Neural crest cell (in vitro differentiated cells): ENCODE results near the gene SLC31A1. TPM values are rescaled to one million over a fixed set of nuclear protein-coding genes. Genes with fewer than 3 reads are reported as not detected.
"Not testable (repeated sequence)": the region's sequence is repeated elsewhere in the genome, so short reads cannot be mapped to it uniquely, and the experiment has no call there.

Source experiments
- DNase-seq: peaks from one replicate; pipeline ENCODE4 v3.0.0; 2021; ENCODE audit warnings: low read depth, mixed read lengths, low spot score
- H3K27ac Mint-ChIP-seq: one replicate; pipeline ENCODE4 v1.8.0; 2021; ENCODE audit warnings: mild to moderate bottlenecking, mixed read lengths; ENCODE audit not compliant: unreplicated experiment
- H3K27me3 Mint-ChIP-seq: 2 replicates; pipeline ENCODE4 v1.8.0; 2021; ENCODE audit warnings: low read depth, mild to moderate bottlenecking, mixed read lengths
- H3K36me3 Mint-ChIP-seq: 2 replicates; pipeline ENCODE4 v1.8.0; 2021; ENCODE audit warnings: low read depth, mild to moderate bottlenecking, mixed read lengths
- H3K4me1 Mint-ChIP-seq: 2 replicates; pipeline ENCODE4 v1.8.0; 2021; ENCODE audit warnings: mixed read lengths
- H3K4me3 Mint-ChIP-seq: one replicate; pipeline ENCODE4 v1.8.0; 2021; ENCODE audit warnings: mild to moderate bottlenecking, mixed read lengths
- H3K9me3 Mint-ChIP-seq: 2 replicates; pipeline ENCODE4 v1.8.0; 2021; ENCODE audit warnings: mixed read lengths
- CTCF ChIP-seq: fragments of 200-600 bp; sonication (generic); conservative IDR thresholded peaks from 2 replicates; pipeline ENCODE4 v1.5.0; 2021; ENCODE audit warnings: antibody characterized with exemption, mild to moderate bottlenecking
- total RNA-seq: library from RNA; stranded (reverse); gene quantifications from 2 replicates; pipeline ENCODE4 v1.2.1, GENCODE V29; 2021

Gene SLC31A1
- total RNA-seq, 1 donor from 2014 or later: 30.0 TPM

DNA sequence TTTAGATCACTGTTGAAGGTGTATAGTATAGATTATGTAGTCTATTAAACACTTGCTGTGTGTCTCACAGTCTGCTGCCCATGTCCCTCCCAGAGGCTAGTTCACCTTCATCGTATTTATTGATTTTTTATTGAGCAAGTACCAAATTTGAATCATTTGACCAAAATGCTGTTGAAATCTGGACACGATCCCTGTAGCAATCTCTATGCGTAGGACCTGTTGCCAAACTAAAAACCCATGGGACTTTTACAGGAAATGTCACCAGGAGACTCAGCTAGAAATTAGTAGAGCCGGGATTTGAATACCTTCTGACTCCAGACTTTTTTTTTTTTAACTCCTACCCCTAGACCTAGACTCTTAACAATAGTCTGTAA is 17.5 kb downstream of the SLC31A1 start:
- DNase-seq: no peak
- H3K4me1 Mint-ChIP-seq: peaks cover 9% of the 10 kb centered on the region
- no peak overlapping the region for H3K4me3 Mint-ChIP-seq
- TF ChIP-seq CTCF: no peak
- no peak overlapping the region for H3K27ac Mint-ChIP-seq
- H3K9me3 Mint-ChIP-seq: no peaks in the 10 kb centered on the region
- H3K36me3 Mint-ChIP-seq: peaks cover 2% of the 10 kb centered on the region
- no peaks in the 10 kb centered on the region for H3K27me3 Mint-ChIP-seq

DNA sequence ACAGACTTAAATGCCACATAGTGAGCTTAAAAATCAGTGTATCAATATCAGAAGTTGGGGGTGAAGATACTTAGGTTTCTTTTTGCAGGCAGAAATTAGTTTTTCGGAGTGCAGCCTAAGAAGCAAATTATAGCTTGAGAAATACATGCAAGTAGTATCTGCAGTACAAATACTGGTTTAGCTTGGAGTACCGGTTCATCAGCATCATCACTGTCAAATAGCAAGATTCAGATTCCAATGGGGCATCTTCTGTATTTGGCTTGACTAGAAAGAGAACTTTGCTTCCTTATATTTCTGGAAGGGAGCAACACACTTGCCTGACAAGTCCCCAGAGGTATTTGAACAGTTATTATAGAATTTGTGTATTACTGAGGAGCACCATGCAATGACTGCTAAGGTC is 19.8 kb downstream of the SLC31A1 start:
- Mint-ChIP-seq H3K4me1 (peaks cover 9% of the 10 kb centered on the region), H3K9me3 (no peaks in the 10 kb centered on the region), H3K27ac (no peak overlapping the region), H3K36me3 (no peaks in the 10 kb centered on the region), H3K4me3 (no peak overlapping the region), H3K27me3 (no peaks in the 10 kb centered on the region)
- no peak for TF ChIP-seq CTCF
- DNase-seq: no peak

DNA sequence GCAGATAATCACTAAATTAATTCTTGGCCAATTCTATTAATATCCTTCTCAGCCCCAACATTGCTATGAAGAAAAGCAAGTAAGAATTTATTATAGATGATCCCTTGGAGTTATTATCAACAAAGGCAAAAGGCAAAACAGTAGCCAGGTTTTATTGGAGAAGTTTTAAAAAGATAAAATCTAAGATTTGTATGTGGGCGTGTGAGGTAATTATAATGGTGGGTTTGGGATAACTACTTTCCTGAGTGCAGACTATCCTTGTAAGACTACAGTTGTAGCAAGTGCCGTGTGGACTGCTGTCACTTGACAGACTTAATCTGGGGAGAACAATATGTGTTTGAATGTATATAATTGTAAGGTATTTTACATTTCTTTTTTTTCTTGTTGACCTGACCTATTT is 23.2 kb downstream of the SLC31A1 start:
- Mint-ChIP-seq H3K9me3 (no peaks in the 10 kb centered on the region), H3K36me3 (peaks cover 7% of the 10 kb centered on the region), H3K4me1 (no peaks in the 10 kb centered on the region), H3K27me3 (no peaks in the 10 kb centered on the region), H3K4me3 (no peak overlapping the region), H3K27ac (no peak overlapping the region)
- TF ChIP-seq CTCF: no peak
- no peak for DNase-seq

DNA sequence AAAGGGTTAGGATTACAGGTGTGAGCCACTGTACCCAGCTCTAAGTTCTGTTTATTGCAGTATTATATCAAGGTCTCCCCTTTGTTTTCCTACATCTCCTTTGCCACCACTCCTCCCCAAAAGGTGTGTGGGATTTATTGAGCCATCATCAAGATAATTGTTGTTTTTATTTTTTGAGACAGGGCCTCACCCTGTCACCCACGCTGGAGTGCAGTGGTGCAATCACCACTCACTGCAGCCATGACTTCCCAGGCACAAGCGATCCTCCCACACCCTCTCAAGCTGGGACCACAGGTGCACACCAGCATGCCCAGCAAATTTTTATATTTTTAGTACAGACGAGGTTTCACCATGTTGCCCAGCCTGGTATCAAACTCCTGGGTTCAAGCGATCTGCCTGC is 24.6 kb downstream of the SLC31A1 start:
- DNase-seq: no peak
- H3K9me3 Mint-ChIP-seq: peaks cover 2% of the 10 kb centered on the region

GRCh38 chr9:113246928-113247327 is 25.6 kb downstream of the SLC31A1 start:
- Mint-ChIP-seq H3K36me3 (peaks cover 10% of the 10 kb centered on the region), H3K27ac (no peak overlapping the region), H3K9me3 (peaks cover 2% of the 10 kb centered on the region), H3K4me3 (no peak overlapping the region), H3K27me3 (no peaks in the 10 kb centered on the region), H3K4me1 (no peaks in the 10 kb centered on the region)
- TF ChIP-seq CTCF: no peak
- no peak for DNase-seq

More for the DNA sequence above, 24.6 kb downstream of the SLC31A1 start:
- Mint-ChIP-seq H3K4me3 (no peak overlapping the region), H3K27me3 (no peaks in the 10 kb centered on the region), H3K27ac (no peak overlapping the region), H3K4me1 (no peaks in the 10 kb centered on the region), H3K36me3 (peaks cover 10% of the 10 kb centered on the region)
- TF ChIP-seq CTCF: no peak

GRCh38 chr9:113247640-113248039 is 26.3 kb downstream of the SLC31A1 start:
- Mint-ChIP-seq H3K36me3 (peaks cover 10% of the 10 kb centered on the region), H3K4me1 (no peaks in the 10 kb centered on the region), H3K27me3 (no peaks in the 10 kb centered on the region), H3K27ac (no peak overlapping the region), H3K4me3 (no peak overlapping the region), H3K9me3 (peaks cover 2% of the 10 kb centered on the region)
- no peak for TF ChIP-seq CTCF
- no peak for DNase-seq

GRCh38 chr9:113249661-113250060 is 28.3 kb downstream of the SLC31A1 start:
- not testable (repeated sequence) for H3K4me1 Mint-ChIP-seq, DNase-seq, H3K4me3 Mint-ChIP-seq, H3K36me3 Mint-ChIP-seq, H3K9me3 Mint-ChIP-seq, H3K27ac Mint-ChIP-seq, H3K27me3 Mint-ChIP-seq
